Activated CD8-positive, alpha-beta memory T cell treated with anti-CD3 and anti-CD28 coated beads for 24 hours (primary cell): ENCODE results near the gene ZNF776.
A peak's percentile ranks its signal among the peaks of the same experiment; 100 is the strongest.
"Not testable (repeated sequence)": the region's sequence is repeated elsewhere in the genome, so short reads cannot be mapped to it uniquely, and the experiment has no call there.

Experiments used
- DNase-seq: peaks from one replicate; pipeline ENCODE4 v3.0.0-alpha.2; 2020

Gene ZNF776

GRCh38 chr19:57746580-57747471, at the start of gene ZNF776:
TSS of gene ZNF776 (plus strand) at chr19:57746815. CDS start at chr19:57747059, 244 bp downstream.
- peak; percentile 84 for DNase-seq

- DNase-seq, result no peak
Measured at GRCh38 chr19:57701625-57702024, 45.0 kb upstream of the ZNF776 start.

GRCh38 chr19:57706346-57706745, 40.3 kb upstream of the ZNF776 start:
- DNase-seq, result no peak

GRCh38 chr19:57708641-57709361, 37.8 kb upstream of the ZNF776 start, which contains the start of gene ZNF154:
TSS of gene ZNF154 (minus strand) at chr19:57709204. CDS start at chr19:57708971, 233 bp downstream.
- DNase-seq, result peak; percentile 69

- no peak for DNase-seq
Measured at GRCh38 chr19:57709616-57710015, 37.0 kb upstream of the ZNF776 start.

- no peak for DNase-seq
Measured at GRCh38 chr19:57712222-57712621, 34.4 kb upstream of the ZNF776 start.

- no peak for DNase-seq
Measured at GRCh38 chr19:57719424-57719823, 27.2 kb upstream of the ZNF776 start.

GRCh38 chr19:57719901-57720519, 26.6 kb upstream of the ZNF776 start:
- no peak for DNase-seq

GRCh38 chr19:57720878-57721277, 25.7 kb upstream of the ZNF776 start:
- no peak for DNase-seq

- DNase-seq, result peak; percentile 69
Measured at GRCh38 chr19:57738320-57738719, 8.3 kb upstream of the ZNF776 start.

GRCh38 chr19:57738770-57739169, 7.8 kb upstream of the ZNF776 start:
- DNase-seq, result not testable (repeated sequence)

GRCh38 chr19:57747472-57747807, 825 bp downstream of the ZNF776 start:
- DNase-seq, result no peak

- DNase-seq, result no peak
Measured at GRCh38 chr19:57748029-57748428, 1.4 kb downstream of the ZNF776 start.

GRCh38 chr19:57754091-57754673, 7.6 kb downstream of the ZNF776 start:
- DNase-seq, result no peak

GRCh38 chr19:57755031-57755430, 8.4 kb downstream of the ZNF776 start:
- DNase-seq, result no peak

- no peak for DNase-seq
Measured at GRCh38 chr19:57757941-57758340, 11.3 kb downstream of the ZNF776 start.

- DNase-seq, result no peak
Measured at GRCh38 chr19:57759096-57759495, 12.5 kb downstream of the ZNF776 start.

- DNase-seq, result peak; percentile 91
Measured at GRCh38 chr19:57769345-57770131, 22.9 kb downstream of the ZNF776 start, which contains the start of gene ZNF586. TSS of gene ZNF586 (plus strand) at chr19:57769676. CDS start at chr19:57769843, 167 bp downstream.

GRCh38 chr19:57771417-57771816, 24.8 kb downstream of the ZNF776 start:
- no peak for DNase-seq

GRCh38 chr19:57773488-57773887, 26.9 kb downstream of the ZNF776 start:
- no peak for DNase-seq

- DNase-seq, result no peak
Measured at GRCh38 chr19:57776764-57777296, 30.2 kb downstream of the ZNF776 start.

- no peak for DNase-seq
Measured at GRCh38 chr19:57778336-57778735, 31.7 kb downstream of the ZNF776 start.
